GM21515 (cell line): Measurements from ENCODE around the gene HYOU1.
"Not testable (repeated sequence)": the region's sequence is repeated elsewhere in the genome, so short reads cannot be mapped to it uniquely, and the experiment has no call there.

Source experiments
- ATAC-seq: cut with Tn5 transposase; IDR thresholded peaks from one replicate; pipeline ENCODE4 v1.9.1; 2021; ENCODE audit not compliant: unreplicated experiment

HYOU1 gene

GRCh38 chr11:119085437-119085847, 28.4 kb upstream of the HYOU1 start:
- peak; percentile 21 for ATAC-seq

GRCh38 chr11:119084663-119085436, 27.8 kb upstream of the HYOU1 start, which contains the start of gene HMBS:
TSS of gene HMBS (plus strand) at chr11:119084881. CDS start at chr11:119085034, 153 bp downstream.
- ATAC-seq, result peak; percentile 88

GRCh38 chr11:119081682-119082260, 24.8 kb upstream of the HYOU1 start:
- ATAC-seq, result no peak

- no peak for ATAC-seq
These were observed 21.8 kb upstream of the HYOU1 start for GRCh38 chr11:119078675-119079420.

GRCh38 chr11:119077839-119078238, 20.8 kb upstream of the HYOU1 start:
- no peak for ATAC-seq

GRCh38 chr11:119067371-119068222, 10.6 kb upstream of the HYOU1 start, which contains the start of gene VPS11:
TSS of gene VPS11 (plus strand) at chr11:119067818. CDS start at chr11:119067824, 6 bp downstream.
- peak; percentile 86 for ATAC-seq

- no peak for ATAC-seq
These were observed 8.4 kb upstream of the HYOU1 start for GRCh38 chr11:119065369-119065768.

- no peak for ATAC-seq
These were observed 5.8 kb upstream of the HYOU1 start for GRCh38 chr11:119062779-119063178.

- ATAC-seq, result no peak
These were observed 4.3 kb upstream of the HYOU1 start for GRCh38 chr11:119061256-119061655.

GRCh38 chr11:119059128-119059527, 2.1 kb upstream of the HYOU1 start:
- not testable (repeated sequence) for ATAC-seq

- peak; percentile 13 for ATAC-seq
These were observed 495 bp downstream of the HYOU1 start for GRCh38 chr11:119056421-119056999.

GRCh38 chr11:119055901-119056300, 1.1 kb downstream of the HYOU1 start:
- ATAC-seq, result no peak

- ATAC-seq, result no peak
These were observed 2.6 kb downstream of the HYOU1 start for GRCh38 chr11:119054418-119054817.

- no peak for ATAC-seq
These were observed 4.7 kb downstream of the HYOU1 start for GRCh38 chr11:119052163-119052814.

- no peak for ATAC-seq
These were observed 5.4 kb downstream of the HYOU1 start for GRCh38 chr11:119051440-119052162.

- ATAC-seq, result no peak
These were observed 7.9 kb downstream of the HYOU1 start for GRCh38 chr11:119049081-119049480.

- no peak for ATAC-seq
These were observed 8.4 kb downstream of the HYOU1 start for GRCh38 chr11:119048644-119049043.

GRCh38 chr11:119047205-119047604, 9.8 kb downstream of the HYOU1 start:
- no peak for ATAC-seq

GRCh38 chr11:119046489-119046888, 10.5 kb downstream of the HYOU1 start:
- ATAC-seq, result no peak
